Measurements from ENCODE around the gene ITPR3. TPM values are rescaled to one million over a fixed set of nuclear protein-coding genes. Genes with fewer than 3 reads are reported as not detected.

The ITPR3 gene
- total RNA-seq: 0.78 TPM

DNA sequence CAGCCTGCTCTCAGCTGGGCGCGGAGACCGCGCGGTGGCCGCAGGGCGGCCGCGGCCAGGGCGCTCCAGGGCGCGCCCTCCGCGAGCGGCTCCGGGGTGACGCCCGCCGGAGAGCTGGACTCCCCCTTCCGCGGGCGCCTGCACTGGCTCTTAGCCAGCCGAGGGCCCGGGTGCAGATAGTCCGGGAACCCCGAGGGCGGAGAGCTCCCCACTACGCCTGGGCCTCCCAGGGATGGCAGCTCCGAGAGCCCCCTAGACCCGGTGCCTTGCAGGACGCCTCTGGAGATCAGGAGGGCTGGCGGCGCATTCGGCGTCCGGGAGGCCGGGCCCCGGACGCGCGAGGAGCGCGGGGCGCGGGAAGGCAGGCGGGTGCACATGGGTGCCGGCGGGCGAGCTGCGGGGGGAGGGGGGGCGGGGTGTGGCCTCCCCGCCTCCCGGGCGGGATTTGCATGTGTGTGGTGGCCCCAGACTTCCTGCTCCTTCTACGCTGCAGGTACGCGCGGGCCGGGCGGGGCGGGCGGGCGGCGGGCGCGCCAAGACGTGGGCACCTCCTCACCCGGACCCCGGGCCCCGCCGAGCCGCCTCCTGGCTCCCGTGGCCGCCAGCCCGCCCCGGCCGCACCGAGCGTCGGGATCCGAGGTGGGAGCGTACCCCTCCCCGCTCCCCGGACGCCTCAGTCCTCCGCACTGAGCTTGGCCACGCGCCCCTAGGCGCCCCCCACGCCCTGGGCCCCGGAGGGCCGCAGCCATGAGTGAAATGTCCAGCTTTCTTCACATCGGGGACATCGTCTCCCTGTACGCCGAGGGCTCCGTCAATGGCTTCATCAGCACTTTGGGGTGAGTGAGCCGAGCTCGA lies at the start of gene ITPR3:
Gene ITPR3, plus strand, starts transcription at position 467 of the 855 bp plus-strand sequence. Its CDS starts 281 bp downstream, at position 748.
- DNase-seq: no peak

GRCh38 chr6:33571637-33572316 lies 49.3 kb upstream of the ITPR3 start:
- DNase-seq: no peak

DNA sequence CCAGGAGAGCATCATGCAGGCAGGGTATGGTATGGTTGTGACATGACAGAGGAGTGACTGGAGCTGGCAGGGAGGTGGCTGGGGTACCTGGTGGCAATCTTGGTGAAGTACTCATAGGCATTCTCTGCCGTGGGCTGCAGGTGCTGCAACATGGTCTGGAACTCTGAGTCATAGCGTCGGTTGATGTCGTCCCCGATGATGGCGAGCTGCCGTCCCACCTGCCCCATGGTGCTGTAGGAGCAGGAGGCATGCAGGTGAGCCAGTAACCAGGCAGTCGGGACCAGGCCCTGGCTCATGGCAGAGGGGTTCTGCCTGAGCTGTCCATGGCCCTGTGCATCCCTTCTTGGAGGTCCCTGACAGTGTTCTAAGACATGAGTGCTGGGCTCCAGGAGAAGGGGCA lies 45.9 kb upstream of the ITPR3 start:
- no peak for DNase-seq

DNA sequence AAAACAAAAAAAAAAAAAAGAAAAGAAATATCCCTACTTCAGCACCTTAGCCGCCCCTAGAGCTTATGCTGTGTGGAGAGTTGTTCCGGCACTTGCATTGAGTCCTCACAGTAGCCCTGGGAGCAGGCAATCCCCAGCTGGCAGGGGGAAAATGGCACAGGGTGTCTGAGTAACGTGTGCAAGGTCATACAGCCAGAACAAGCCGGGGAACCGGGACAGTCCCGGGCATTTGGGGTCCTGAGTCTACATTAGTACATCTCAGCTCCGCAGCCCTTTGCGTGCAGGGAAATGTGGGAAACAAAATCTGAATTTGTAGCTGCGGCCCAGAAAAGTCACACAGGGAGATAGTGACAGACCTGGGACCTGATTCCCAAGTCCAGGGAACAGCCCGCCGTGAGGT lies 44.5 kb upstream of the ITPR3 start:
- no peak for DNase-seq

GRCh38 chr6:33577106-33577535 lies 44.0 kb upstream of the ITPR3 start:
- DNase-seq: no peak

DNA sequence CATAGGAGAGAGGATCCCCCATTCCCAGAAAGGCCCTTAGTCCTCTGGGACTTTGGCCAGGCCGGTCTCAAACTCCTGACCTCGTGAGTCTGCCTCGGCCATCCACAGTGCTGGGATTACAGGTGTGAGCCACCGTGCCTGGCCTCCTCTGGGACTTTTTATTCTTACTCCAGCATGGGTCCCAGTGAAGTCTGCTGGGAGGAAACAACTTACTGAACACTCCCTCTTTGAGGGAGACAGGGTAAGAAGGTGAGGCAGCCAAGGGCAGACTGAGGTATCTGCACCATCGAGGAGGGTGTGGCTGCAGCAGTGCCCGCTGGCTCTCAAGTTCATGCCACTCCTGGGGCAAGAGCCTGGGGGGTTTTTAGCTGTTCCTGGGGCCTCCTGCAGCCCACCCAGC lies 43.4 kb upstream of the ITPR3 start:
- no peak for DNase-seq

GRCh38 chr6:33578164-33578563 lies 43.0 kb upstream of the ITPR3 start:
- no peak for DNase-seq

GRCh38 chr6:33578588-33579011 lies 42.5 kb upstream of the ITPR3 start:
- no peak for DNase-seq

DNA sequence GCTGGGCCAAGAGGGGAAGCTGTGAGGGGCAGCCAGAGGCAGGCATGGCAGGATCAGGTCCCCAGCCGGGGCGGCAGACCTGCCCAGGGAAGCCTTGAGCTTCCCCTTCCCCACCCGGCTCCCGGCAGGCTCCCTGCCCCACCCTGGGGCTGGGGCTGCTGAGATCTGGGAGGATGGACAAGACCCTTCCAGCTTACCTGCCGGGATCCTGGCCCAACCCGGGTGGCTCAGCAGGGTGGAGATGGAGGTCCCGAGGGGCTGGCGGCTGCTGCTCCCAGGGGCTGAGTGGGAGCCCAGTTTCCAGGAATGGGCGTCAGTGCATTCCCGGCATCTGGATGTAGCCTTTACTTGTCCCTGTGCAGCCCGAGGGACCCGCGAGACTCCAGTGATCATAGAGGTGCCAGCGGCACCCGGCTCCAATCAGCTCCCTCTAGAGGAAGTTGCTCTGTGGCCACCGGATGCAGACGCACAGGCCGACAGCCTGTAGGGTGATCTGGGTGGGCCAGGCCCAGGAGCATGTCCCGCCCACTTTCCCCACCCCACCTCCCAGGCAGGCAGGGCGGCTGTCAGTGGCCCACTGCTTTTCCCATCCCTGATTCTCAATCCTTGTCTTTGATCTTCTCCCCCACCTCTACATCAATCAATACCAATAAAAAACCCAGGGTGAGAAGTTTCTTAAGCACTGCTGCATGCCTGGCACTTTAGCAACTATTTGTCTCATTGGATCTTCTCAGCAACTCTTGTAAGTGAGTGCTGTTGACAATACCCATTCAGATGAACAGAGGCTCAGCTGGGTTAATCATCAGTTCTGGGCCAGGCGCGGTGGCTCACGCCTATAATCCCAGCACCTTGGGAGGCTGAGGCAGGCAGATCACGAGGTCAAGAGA lies 41.1 kb upstream of the ITPR3 start, which contains the start of gene BAK1:
Gene BAK1, minus strand, starts transcription at position 449 of the 887 bp plus-strand sequence. CDS start 2,672 bp downstream, outside the sequence.
- DNase-seq: peak; percentile 95

GRCh38 chr6:33581186-33581585 lies 39.9 kb upstream of the ITPR3 start:
- no peak for DNase-seq

GRCh38 chr6:33583591-33584155 lies 37.4 kb upstream of the ITPR3 start:
- DNase-seq: no peak

- DNase-seq: no peak
These were observed 36.3 kb upstream of the ITPR3 start for GRCh38 chr6:33584700-33585402.

DNA sequence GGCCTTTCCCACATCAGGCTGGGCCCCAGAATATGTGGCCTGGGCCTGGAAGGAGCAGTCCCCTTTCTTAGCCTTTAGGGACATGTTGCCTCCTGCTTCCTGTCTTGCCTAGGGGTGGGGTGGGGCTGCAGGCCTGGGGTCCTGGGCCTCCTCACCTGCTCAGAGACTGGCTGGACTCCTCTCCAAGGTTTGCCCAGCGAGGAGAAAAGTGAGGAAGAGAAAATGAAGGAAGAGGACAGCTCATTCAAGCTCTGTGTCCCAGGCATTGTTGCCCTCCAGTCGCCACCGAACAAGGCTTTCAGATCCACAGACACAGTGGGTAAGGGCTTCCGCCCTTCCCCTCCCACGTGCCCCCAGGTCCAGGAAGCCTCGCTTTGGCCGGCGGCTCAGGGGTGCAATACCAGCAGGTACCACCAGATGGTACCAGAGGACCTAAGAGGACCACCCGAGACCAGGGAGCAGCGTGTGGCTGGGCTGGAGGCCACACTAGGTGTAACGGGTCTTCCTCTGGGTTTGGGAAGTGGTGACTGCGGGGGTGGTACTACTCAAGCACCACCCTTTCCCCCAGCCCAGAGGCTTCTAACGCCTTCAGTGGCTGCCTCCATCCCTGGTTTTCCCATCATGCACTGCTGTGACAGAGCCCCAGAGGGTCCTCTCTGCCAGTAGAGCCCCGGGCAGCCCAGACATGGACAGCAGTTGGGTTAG lies 35.6 kb upstream of the ITPR3 start:
- DNase-seq: peak; percentile 42

- peak; percentile 16 for DNase-seq
These were observed 34.9 kb upstream of the ITPR3 start for GRCh38 chr6:33586108-33586640.

- DNase-seq: no peak
These were observed 33.6 kb upstream of the ITPR3 start for GRCh38 chr6:33587529-33587928.

DNA sequence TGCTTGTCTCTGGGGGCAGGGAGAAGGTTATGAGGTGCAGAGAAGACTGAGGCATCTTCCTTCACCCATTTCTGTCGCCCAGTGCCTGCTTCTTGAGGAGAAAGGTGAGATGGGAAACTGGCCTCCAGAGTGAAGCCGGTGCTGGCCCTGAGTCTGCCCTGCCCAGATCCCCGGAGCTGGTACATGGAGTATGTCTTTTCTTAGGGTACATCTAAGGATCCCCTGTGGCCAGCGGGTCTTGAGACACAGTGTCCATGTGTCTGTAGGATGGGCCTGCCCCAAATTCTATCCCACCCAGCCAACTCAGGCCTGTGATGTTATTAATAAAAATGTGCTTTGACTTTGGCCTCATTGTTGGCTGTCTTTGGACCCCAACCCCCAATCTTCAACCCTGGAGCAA lies 32.2 kb upstream of the ITPR3 start:
- no peak for DNase-seq

- DNase-seq: no peak
These were observed 31.8 kb upstream of the ITPR3 start for GRCh38 chr6:33589392-33589730.

GRCh38 chr6:33589731-33590530 lies 31.2 kb upstream of the ITPR3 start:
- no peak for DNase-seq

DNA sequence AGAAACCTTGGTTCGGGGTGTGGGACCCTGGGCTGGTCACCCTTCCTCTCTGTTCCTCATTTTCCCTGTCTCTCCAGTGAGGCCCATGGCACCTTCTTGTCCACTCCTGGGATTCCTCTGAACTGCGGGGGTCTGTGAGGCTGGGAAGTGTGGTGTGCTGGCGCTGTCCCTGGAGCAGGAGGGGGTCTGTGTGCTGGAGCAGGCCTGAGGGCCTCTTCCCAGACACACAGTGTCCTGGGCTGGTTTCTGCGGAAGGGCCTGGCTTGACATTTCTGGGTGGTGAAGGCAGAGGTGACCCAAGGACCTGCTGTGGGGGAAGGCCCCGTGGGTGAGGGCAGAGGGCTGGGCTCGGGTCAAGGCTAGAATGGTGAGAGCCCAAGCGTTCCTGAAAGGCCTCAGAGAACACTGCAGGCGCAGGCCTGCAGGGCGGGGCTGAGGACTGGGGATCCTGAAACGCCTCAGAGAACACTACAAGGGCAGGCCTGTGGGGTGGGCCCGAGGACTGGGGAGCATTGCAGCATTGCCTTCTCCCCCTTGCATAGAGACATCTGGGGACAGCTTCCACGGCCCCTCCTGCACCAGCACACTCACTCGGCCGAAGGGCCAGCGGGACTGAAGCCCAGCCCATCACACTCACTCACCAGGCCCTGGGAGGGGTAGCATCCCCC lies 30.5 kb upstream of the ITPR3 start:
- DNase-seq: no peak
